SJSA1 (cell line): Measurements from ENCODE around the gene MYLK2. TPM values are rescaled to one million over a fixed set of nuclear protein-coding genes. Genes with fewer than 3 reads are reported as not detected.

ENCODE experiments used
- DNase-seq, 2 experiments: peaks; one replicate each; pipeline ENCODE4 v3.0.0-alpha.2; 2015 to 2020; ENCODE audit warnings: low spot score in 2 of 2, low read depth in 1 of 2
- H3K27ac ChIP-seq: fragments of 250-450 bp; sonication (Bioruptor Pico); 2 replicates; pipeline ENCODE4 v1.5.1; 2020; ENCODE audit warnings: mild to moderate bottlenecking, moderate library complexity
- H3K27me3 ChIP-seq: fragments of 250-450 bp; sonication (Bioruptor Pico); replicated peaks from 2 replicates; pipeline ENCODE4 v1.5.1; 2020; ENCODE audit warnings: mild to moderate bottlenecking, moderate library complexity
- H3K36me3 ChIP-seq: fragments of 250-450 bp; sonication (Bioruptor Pico); 2 replicates; pipeline ENCODE4 v1.5.1; 2020; ENCODE audit warnings: mild to moderate bottlenecking
- H3K4me1 ChIP-seq: fragments of 250-450 bp; sonication (Bioruptor Pico); replicated peaks from 2 replicates; pipeline ENCODE4 v1.6.1; 2021; ENCODE audit warnings: mild to moderate bottlenecking
- H3K4me3 ChIP-seq: fragments of 250-450 bp; sonication (Bioruptor Pico); 2 replicates; pipeline ENCODE4 v1.5.1; 2020; ENCODE audit warnings: mild to moderate bottlenecking
- H3K9me3 ChIP-seq: fragments of 250-450 bp; sonication (Bioruptor Pico); replicated peaks from 2 replicates; pipeline ENCODE4 v1.5.1; 2020; ENCODE audit warnings: mild to moderate bottlenecking
- total RNA-seq: library from RNA; depleted of rRNA; stranded (reverse); fragments of >200 nt; shearing (Covaris generic); gene quantifications from 2 replicates; pipeline ENCODE4 v1.2.3, GENCODE V29; 2014; rRNA removed

The MYLK2 gene
- total RNA-seq, result 0.82 and 1.0 TPM in 2 replicates

DNA sequence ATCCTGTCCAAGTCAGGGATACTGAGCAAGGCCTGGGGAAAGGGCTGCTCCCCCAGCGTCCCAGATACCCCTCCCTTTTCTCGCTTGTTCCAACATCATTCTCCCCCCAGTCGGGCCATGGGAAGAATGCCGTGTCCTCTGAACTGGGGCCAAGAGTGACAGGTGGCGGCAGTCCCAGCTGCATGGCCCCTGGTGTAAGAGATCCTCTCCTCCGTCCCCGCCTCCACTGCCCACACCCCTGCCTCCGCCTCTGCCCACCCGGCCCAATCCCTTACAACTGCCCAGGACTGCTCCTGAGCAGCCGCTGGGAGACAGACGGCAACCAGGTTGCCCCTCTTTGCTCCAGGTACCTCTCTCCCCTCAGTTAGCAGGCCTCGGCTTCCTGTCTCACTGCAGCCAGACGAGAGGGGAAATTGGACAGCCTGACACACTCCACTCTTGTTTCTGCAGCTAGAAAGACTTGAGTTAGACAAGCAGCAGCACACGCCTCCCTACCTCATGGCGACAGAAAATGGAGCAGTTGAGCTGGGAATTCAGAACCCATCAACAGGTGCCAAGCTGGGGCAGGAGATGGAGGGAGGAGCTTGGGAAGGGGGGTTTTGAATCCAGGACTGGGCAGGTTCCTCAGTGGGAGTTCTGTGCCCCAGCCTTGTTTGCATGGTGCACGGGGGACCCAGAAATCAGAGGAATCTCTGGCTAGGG, at the start of gene MYLK2:
Gene MYLK2 (plus strand): TSS at position 274 of the 702 bp plus-strand sequence. CDS start 225 bp downstream, at position 499.
- Histone ChIP-seq H3K9me3 (no peaks in the 10 kb centered on the region), H3K27ac (no peak within 1 kb of the TSS), H3K4me1 (peaks cover 22% of the 10 kb centered on the region), H3K36me3 (no peaks in the 10 kb centered on the region), H3K4me3 (no peak within 1 kb of the TSS), H3K27me3 (no peaks in the 10 kb centered on the region)
- no peak for DNase-seq

DNA sequence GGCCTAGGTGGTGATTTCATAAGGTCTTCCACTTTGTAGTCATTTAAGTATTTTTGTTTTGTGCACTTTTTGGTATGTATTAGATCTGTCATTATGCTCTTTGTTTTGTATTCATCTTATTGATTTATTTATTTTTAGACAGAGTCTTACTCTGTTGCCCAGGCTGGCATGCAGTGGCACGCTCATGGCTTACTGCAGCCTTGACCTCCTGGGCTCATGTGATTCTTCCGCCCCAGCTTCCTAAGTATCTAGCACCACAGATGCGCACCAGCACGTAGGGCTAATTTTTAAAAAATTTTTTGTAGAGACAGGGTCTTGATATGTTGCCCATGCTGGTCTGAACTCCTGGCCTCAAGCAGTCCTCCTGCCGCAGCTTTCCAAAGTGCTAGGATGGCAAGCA, 49.5 kb upstream of the MYLK2 start:
- H3K27me3 ChIP-seq, result no peaks in the 10 kb centered on the region
- no peak overlapping the region for H3K27ac ChIP-seq
- no peak for DNase-seq
- no peaks in the 10 kb centered on the region for H3K4me1 ChIP-seq
- peaks cover 95% of the 10 kb centered on the region for H3K36me3 ChIP-seq
- H3K4me3 ChIP-seq, result no peak overlapping the region
- H3K9me3 ChIP-seq, result no peaks in the 10 kb centered on the region

DNA sequence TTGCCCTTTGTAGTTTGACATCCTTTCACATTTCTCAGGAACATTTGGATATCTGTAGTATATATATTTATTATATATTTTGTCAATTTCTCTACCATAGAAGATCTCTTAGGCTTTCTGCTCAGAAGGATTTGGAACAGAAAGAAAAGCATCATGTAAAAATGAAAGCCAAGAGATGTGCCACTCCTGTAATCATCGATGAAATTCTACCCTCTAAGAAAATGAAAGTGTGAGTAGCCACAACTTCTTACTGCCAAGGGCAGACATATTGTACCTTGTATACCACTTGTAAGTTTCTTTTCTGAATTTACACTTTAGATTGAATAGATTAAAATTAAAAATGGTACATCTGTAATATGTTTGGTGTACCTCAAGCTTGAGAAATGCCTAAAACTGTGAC, 48.9 kb upstream of the MYLK2 start:
- Histone ChIP-seq H3K27me3 (no peaks in the 10 kb centered on the region), H3K36me3 (peaks cover 93% of the 10 kb centered on the region), H3K4me1 (no peaks in the 10 kb centered on the region), H3K27ac (no peak overlapping the region), H3K4me3 (no peak overlapping the region), H3K9me3 (no peaks in the 10 kb centered on the region)
- no peak for DNase-seq

DNA sequence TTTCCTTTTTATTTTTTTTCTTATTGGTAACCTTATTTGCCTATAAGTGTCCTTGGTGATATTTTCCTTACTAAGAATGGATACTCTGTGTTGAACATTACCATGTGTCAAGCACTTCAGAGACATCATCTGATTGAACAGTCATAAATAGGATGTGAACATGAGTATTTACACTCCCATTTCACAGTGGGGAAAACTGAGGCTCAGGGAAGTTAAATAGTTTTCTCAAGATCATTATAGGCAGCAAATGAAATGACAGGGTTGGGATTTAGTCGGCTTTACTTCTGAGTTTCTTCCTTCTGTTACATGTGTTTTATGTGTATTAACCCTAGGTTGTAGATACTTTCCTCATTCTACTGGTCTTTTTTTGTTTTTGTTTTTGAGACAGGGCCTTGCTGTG, 44.7 kb upstream of the MYLK2 start:
- no peak overlapping the region for H3K4me3 ChIP-seq
- no peaks in the 10 kb centered on the region for H3K9me3 ChIP-seq
- DNase-seq, result no peak
- no peaks in the 10 kb centered on the region for H3K27me3 ChIP-seq
- H3K4me1 ChIP-seq, result no peaks in the 10 kb centered on the region
- peaks cover 94% of the 10 kb centered on the region for H3K36me3 ChIP-seq
- no peak overlapping the region for H3K27ac ChIP-seq

DNA sequence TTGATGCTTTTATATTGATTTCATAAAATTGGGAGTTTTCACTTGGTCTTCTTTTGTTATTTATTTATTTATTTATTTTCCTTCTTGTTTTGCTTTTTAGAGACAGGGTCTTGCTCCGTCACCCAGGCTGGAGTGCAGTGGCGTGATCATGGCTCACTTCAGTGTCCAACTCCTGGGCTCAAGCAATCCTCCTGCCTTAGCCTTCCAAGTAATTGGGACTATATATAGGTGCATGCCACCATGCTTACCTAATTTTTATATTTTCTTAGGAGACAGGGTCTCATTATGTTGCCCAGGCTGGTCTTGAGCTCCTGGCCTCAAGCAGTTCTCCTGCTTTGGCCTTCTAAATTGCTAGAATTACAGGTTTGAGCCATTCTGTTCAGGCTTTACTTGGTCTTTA, 38.3 kb upstream of the MYLK2 start:
- Histone ChIP-seq H3K27me3 (no peaks in the 10 kb centered on the region), H3K4me3 (no peak overlapping the region), H3K4me1 (peaks cover 8% of the 10 kb centered on the region), H3K9me3 (no peaks in the 10 kb centered on the region), H3K27ac (no peak overlapping the region), H3K36me3 (peaks cover 98% of the 10 kb centered on the region)
- DNase-seq, result no peak

DNA sequence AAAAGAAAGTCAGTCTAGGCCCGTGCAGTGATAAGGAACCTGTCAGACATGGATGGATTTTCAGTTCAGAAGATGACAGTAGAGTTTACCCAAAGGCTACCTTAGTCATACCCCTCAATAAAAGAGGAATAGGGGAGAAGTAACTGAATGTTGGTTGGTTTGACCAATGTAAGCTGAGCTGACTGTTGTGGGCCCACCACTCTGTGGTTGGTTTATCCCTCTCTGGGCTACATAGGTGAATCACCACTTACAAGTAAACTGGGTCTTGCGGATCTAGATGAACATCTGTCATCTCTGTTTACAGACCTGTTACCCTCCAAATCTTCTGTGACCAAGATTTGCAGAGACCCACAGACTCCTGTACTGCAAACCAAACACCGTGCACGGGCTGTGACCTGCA, 37.2 kb upstream of the MYLK2 start:
- no peaks in the 10 kb centered on the region for H3K9me3 ChIP-seq
- DNase-seq, result no peak
- no peak overlapping the region for H3K27ac ChIP-seq

DNA sequence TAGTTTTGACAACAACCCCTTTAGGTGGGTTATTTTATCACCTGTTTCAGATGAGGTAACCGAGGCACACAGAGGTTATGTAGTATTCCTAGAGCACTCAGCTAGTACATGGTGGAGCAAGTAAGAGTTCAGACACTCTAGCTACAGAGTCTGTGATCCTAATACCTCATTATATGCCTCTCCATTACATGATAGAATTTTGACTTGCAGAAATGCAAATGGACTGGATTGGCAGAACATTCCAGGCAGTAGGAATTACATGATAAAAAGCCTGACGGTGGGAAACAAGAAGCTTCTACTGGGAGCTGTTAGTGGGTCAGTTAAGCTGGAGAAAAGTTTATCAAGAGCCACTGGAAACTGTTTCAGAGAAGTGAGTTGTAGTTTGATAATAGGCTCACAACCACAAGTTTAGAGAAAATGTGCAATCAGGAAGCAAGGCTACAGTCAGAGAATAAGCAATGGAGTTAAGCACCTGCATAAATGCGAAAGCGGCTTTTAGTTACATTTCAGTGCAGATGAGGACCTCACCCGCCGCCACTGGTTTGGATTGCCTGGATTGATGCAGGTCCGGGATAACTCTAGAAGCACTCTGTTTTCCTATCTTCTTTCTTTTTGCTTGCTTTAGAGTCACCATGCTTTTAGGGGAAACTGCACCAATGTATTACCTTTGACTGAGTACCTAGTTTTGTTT, 34.7 kb upstream of the MYLK2 start:
- no peak overlapping the region for H3K27ac ChIP-seq

More for the DNA sequence above, 37.2 kb upstream of the MYLK2 start:
- H3K27me3 ChIP-seq, result no peaks in the 10 kb centered on the region
- H3K4me1 ChIP-seq, result peaks cover 8% of the 10 kb centered on the region
- peaks cover 100% of the 10 kb centered on the region for H3K36me3 ChIP-seq
- H3K4me3 ChIP-seq, result no peak overlapping the region

DNA sequence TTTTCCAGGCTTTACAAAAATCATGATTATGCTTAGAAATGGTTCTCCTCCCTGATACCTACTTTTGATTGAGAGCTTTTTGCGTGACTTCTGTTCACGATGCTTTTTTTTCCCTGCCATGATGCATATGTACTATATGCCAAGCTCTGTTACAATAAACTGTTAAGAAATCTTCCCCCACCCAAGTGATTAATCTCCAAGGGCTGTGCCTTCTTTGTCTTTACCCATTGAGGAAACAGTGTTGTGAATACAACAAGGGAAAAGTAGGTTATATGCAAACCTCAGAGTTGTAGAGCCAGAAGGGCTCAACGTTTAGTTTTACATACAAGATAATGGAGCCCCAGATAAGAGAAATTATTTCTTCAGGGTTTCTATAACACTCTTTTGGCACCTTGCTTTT, 34.1 kb upstream of the MYLK2 start:
- no peak for DNase-seq
- Histone ChIP-seq H3K9me3 (no peaks in the 10 kb centered on the region), H3K27me3 (no peaks in the 10 kb centered on the region), H3K36me3 (peaks cover 100% of the 10 kb centered on the region), H3K4me3 (no peak overlapping the region), H3K27ac (no peak overlapping the region), H3K4me1 (peaks cover 8% of the 10 kb centered on the region)

More for the DNA sequence above, 34.7 kb upstream of the MYLK2 start:
- Histone ChIP-seq H3K9me3 (no peaks in the 10 kb centered on the region), H3K36me3 (peaks cover 100% of the 10 kb centered on the region), H3K4me3 (no peak overlapping the region), H3K27me3 (no peaks in the 10 kb centered on the region), H3K4me1 (peaks cover 8% of the 10 kb centered on the region)
- DNase-seq, result no peak

DNA sequence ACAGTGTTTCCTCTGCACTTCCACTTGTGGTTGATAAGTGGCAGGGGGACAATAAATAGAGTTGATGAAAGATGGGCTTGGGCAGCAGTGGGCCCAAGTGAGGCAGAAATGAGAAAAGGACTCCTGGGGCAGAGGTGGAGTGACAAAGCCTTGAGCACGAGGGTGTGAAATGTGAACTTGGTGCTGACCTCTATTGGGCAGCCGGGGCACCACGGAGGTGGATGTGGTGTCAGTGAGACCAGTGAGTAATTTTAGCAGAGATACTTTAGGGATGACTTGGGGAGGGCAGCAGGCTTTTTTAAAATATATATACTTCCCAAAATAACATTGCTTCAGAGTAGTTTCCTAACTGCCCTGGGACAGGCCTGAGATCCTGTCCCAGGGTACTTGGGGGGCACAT, 30.6 kb upstream of the MYLK2 start:
- Histone ChIP-seq H3K36me3 (peaks cover 100% of the 10 kb centered on the region), H3K27me3 (no peaks in the 10 kb centered on the region), H3K4me1 (no peaks in the 10 kb centered on the region), H3K27ac (no peak overlapping the region), H3K4me3 (no peak overlapping the region), H3K9me3 (no peaks in the 10 kb centered on the region)
- DNase-seq, result no peak

DNA sequence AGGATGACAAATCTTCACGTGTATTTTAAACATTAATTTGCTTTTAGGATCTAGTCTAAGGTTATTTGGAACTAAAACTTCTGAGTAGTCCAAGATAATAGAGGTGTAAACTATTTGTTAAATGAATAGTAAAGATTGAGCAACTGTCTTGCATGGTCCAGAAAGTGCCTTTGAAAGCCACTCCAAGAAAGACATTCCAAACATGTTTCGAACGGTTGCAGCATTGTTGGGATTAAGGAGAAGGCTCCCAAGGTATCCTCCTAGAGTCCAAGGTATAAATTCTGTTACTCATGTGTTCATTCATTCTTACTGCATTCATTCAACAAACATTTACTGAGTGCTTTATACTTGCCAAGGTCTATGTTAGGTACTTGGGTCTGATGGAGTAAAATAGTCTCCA, 28.8 kb upstream of the MYLK2 start:
- peaks cover 100% of the 10 kb centered on the region for H3K36me3 ChIP-seq
- no peak overlapping the region for H3K27ac ChIP-seq
- DNase-seq, result no peak
- no peak overlapping the region for H3K4me3 ChIP-seq
- no peaks in the 10 kb centered on the region for H3K9me3 ChIP-seq
- no peaks in the 10 kb centered on the region for H3K4me1 ChIP-seq
- no peaks in the 10 kb centered on the region for H3K27me3 ChIP-seq

DNA sequence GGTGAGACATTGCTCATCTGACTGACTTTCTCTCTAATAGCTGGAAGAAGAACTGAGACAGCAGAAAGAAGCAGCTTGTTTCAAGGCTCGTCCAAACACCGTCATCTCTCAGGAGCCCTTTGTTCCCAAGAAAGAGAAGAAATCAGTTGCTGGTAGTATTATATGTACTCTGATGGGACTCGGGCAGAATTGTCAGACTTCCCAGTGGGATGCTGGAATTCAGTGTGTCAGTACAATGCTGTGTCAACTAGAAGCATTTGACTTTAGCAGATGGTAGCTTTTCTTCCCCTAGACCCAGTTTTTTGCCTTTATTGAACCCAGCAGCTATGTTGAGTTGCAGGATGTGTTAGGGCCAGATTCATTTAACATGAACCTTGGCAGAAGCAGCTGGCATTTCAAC, 21.8 kb upstream of the MYLK2 start:
- no peaks in the 10 kb centered on the region for H3K27me3 ChIP-seq
- no peak overlapping the region for H3K4me3 ChIP-seq
- peaks cover 100% of the 10 kb centered on the region for H3K36me3 ChIP-seq
- no peaks in the 10 kb centered on the region for H3K9me3 ChIP-seq
- H3K4me1 ChIP-seq, result no peaks in the 10 kb centered on the region
- no peak overlapping the region for H3K27ac ChIP-seq
- no peak for DNase-seq

DNA sequence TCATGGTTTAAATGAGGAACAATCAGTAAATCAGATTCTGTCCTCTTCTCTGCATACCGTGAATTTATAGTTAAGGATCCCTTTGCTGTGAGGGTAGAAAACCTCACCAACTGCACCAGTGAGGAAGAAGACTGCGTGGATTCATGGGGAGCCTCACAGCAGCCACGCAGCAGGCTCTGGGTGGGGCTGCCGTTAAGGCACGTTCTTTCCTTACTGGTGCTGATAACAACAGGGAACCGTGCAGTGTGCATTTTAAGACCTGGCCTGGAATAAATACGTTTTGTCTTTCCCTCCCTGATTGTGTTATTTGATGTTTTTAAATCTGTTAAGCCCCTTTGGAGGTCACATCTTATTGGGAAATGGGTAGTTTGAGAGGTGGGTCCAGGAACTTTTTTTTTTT, 17.6 kb upstream of the MYLK2 start:
- Histone ChIP-seq H3K27ac (no peak overlapping the region), H3K4me3 (no peak overlapping the region), H3K9me3 (no peaks in the 10 kb centered on the region), H3K36me3 (peaks cover 95% of the 10 kb centered on the region), H3K27me3 (no peaks in the 10 kb centered on the region), H3K4me1 (no peaks in the 10 kb centered on the region)
- DNase-seq, result no peak

DNA sequence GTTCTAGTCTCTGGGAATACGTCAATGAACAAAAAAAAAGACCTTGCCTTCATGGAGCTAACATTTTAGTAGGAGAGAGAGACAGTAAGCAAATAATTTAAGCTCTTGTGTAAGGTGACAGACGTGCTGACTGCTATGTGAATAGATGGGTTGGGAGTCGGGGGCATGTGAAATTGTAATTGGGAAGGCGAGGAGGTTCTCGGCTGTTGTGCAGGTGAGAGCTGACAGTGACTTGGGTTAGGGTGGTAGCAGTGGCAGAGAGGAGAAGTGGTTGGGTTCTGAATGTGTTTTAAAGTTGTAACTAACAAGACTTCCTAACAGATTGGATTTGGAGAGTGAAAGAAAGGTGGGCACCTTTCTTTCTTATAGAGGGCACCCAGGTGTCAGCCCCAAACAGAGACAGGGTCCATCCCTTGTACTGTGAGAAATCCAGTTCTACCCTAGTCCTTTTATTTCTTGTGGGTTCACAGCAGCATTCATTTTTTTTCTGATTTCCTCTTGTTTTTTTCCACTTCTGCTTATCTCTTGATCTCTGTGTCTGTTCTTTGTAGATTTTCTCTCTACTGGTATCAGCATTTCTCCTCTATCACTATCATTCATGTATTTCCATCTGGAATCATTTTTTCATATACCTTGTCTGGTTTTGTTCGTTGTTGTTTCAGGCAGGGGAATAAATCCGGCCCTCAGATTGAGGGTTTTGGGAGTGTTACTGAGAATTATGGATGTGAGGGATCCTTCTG, 15.4 kb upstream of the MYLK2 start:
- Histone ChIP-seq H3K36me3 (peaks cover 81% of the 10 kb centered on the region), H3K27me3 (no peaks in the 10 kb centered on the region), H3K4me1 (no peaks in the 10 kb centered on the region), H3K9me3 (no peaks in the 10 kb centered on the region), H3K4me3 (no peak overlapping the region), H3K27ac (no peak overlapping the region)
- DNase-seq, result no peak
